Neutrophil (primary cell): ENCODE results near the gene OXSR1.

Experiments
- H3K27ac ChIP-seq: fragments of 200-600 bp; sonication (generic); 2 replicates; pipeline ENCODE4 v1.5.1; 2016; ENCODE audit warnings: mild to moderate bottlenecking, moderate library complexity
- H3K27me3 ChIP-seq: fragments of 200-600 bp; sonication (generic); 2 replicates; pipeline ENCODE4 v1.6.0; 2016; ENCODE audit warnings: mild to moderate bottlenecking
- H3K36me3 ChIP-seq: fragments of 200-600 bp; sonication (generic); 2 replicates; pipeline ENCODE4 v1.5.1; 2017
- H3K4me1 ChIP-seq, 2 experiments: fragments of 200-600 bp in 1 of 2; sonication (generic) in 1 of 2; 1 replicate in 1 of 2; 2 replicates in 1 of 2; pipeline versions ENCODE4 v1.5.1 to v1.6.1; 2013 to 2016; ENCODE audit warnings: low read depth in 1 of 2, low read length in 1 of 2, mild to moderate bottlenecking in 1 of 2, moderate library complexity in 1 of 2; ENCODE audit not compliant: control insufficient read depth in 1 of 2, insufficient read depth in 1 of 2
- H3K4me3 ChIP-seq, 2 experiments: fragments of 200-600 bp in 1 of 2; sonication (generic) in 1 of 2; 1 replicate in 1 of 2; 2 replicates in 1 of 2; pipeline ENCODE4 v1.5.1; 2013 to 2016; ENCODE audit warnings: low read depth in 1 of 2, low read length in 1 of 2, mild to moderate bottlenecking in 1 of 2, moderate library complexity in 1 of 2
- H3K9me3 ChIP-seq: fragments of 200-600 bp; sonication (generic); 2 replicates; pipeline ENCODE4 v1.5.1; 2016
- CTCF ChIP-seq: fragments of 200-600 bp; sonication (generic); IDR thresholded peaks from 2 replicates; pipeline ENCODE4 v1.5.1; 2016; ENCODE audit warnings: antibody characterized with exemption

Gene OXSR1

DNA sequence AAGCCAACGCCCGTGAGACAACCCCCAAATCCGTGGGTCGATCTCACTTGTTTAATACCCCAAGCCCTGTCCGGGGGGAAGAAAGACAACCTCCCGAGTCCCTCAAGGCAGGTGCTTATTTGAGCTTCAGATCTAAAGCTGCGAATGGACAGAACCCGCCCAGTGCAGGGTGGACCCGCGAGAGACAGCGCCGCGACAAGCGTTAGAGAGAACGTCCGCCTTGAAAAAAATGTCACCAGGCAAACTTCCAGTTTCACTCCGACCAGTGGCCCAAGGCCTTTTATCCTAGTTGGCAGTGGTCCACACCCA, 740 bp upstream of the OXSR1 start:
- no peaks in the 10 kb centered on the region for H3K27me3 ChIP-seq
- no peaks in the 10 kb centered on the region for H3K36me3 ChIP-seq
- peak overlapping the region; percentile 97 for H3K27ac ChIP-seq
- H3K4me1 ChIP-seq, result peaks cover 39 to 47% of the 10 kb centered on the region in 2 experiments
- peak; percentile 30 for TF ChIP-seq CTCF
- H3K9me3 ChIP-seq, result no peaks in the 10 kb centered on the region
- H3K4me3 ChIP-seq, result peak overlapping the region; percentile 86 to 87

DNA sequence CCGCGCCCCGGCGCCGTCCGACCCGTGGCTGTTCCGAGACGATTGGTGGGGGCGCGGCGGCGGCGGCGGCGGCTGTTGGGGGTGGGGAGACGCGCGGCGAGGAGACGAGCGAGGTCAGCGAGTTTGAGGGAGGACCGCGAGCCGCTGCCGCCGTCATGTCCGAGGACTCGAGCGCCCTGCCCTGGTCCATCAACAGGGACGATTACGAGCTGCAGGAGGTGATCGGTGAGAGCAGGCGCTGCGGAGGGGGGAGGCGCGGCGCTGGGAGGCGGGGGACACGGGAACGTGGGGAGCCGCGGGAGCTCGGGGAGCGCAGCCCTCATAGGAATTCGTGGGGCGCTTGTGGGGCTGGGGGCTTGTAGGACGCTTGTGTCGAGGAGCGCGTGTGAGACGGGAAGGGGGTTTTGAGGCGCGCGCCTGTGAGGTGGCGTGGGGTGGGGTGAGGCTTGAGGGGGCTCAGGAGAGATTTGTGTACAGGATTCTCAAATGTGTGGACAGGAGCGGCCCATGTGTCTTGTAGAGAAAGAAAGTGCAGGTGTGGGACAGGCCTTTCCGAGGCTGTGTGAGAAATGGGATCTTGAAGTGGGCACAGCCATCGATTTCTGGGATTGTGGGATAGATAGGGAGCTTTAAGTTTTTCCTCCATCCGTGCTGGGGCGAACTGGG, 518 bp downstream of the OXSR1 start:
- no peak for TF ChIP-seq CTCF
- H3K27me3 ChIP-seq, result no peaks in the 10 kb centered on the region
- H3K4me1 ChIP-seq, result peaks cover 39 to 47% of the 10 kb centered on the region in 2 experiments
- peak overlapping the region; percentile 97 for H3K27ac ChIP-seq
- H3K4me3 ChIP-seq, result peak overlapping the region; percentile 86 to 87
- no peaks in the 10 kb centered on the region for H3K9me3 ChIP-seq
- no peaks in the 10 kb centered on the region for H3K36me3 ChIP-seq

DNA sequence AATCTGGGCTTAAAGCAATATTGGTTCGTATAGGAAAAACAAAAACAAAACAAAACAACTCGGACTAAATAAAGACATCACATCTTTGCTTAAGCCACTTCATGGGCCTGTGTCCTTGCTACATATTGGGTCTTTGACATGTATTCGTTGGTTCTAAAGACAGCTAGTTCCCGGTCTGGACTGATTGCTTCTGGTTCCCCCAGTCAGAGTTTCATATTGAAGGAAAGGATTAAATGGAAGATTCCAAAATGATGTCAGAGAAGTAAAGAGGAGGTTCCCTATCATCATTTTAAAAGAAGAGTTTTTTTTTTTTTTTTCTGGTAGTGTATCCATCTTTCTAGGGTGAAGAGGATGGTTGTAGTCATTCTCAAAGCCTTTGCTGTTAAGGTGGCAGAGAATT, 2.3 kb downstream of the OXSR1 start:
- no peak for TF ChIP-seq CTCF
- Histone ChIP-seq H3K9me3 (no peaks in the 10 kb centered on the region), H3K4me3 (no peak overlapping the region), H3K27ac (peak overlapping the region; percentile 10), H3K36me3 (no peaks in the 10 kb centered on the region), H3K4me1 (peaks cover 45 to 49% of the 10 kb centered on the region in 2 experiments), H3K27me3 (no peaks in the 10 kb centered on the region)

GRCh38 chr3:38168151-38169026, 3.1 kb downstream of the OXSR1 start:
- H3K4me1 ChIP-seq, result peaks cover 49 to 57% of the 10 kb centered on the region in 2 experiments
- H3K36me3 ChIP-seq, result no peaks in the 10 kb centered on the region
- peak overlapping the region; percentile 32 for H3K27ac ChIP-seq
- no peaks in the 10 kb centered on the region for H3K27me3 ChIP-seq
- no peaks in the 10 kb centered on the region for H3K9me3 ChIP-seq
- TF ChIP-seq CTCF, result no peak
- no peak overlapping the region for H3K4me3 ChIP-seq

GRCh38 chr3:38169027-38169317, 3.6 kb downstream of the OXSR1 start:
- Histone ChIP-seq H3K36me3 (no peaks in the 10 kb centered on the region), H3K27ac (peak overlapping the region; percentile 32), H3K9me3 (no peaks in the 10 kb centered on the region), H3K4me3 (no peak overlapping the region), H3K27me3 (no peaks in the 10 kb centered on the region), H3K4me1 (peaks cover 46 to 58% of the 10 kb centered on the region in 2 experiments)
- TF ChIP-seq CTCF, result no peak
